Activated gamma-delta T cell (primary cell): ENCODE data around the gene SCYGR6.
"Not testable (repeated sequence)": the region's sequence is repeated elsewhere in the genome, so short reads cannot be mapped to it uniquely, and the experiment has no call there.

Source experiments
- DNase-seq: peaks from one replicate; lab custom pipeline; 2025; lab: John Stamatoyannopoulos, UW
- total RNA-seq, 2 donors: gene quantifications; one replicate each; lab custom pipeline; 2026; lab: John Stamatoyannopoulos, UW

The SCYGR6 gene
- total RNA-seq, result 0 reads per million in 2 donors

GRCh38 chr2:227724394-227725039 is at the start of gene SCYGR6:
TSS of gene SCYGR6 (minus strand) at chr2:227724757. CDS start at chr2:227724757, 0 bp downstream.
- DNase-seq, result no peak

- no peak for DNase-seq
These were observed 49.6 kb upstream of the SCYGR6 start for GRCh38 chr2:227774011-227774624.

DNA sequence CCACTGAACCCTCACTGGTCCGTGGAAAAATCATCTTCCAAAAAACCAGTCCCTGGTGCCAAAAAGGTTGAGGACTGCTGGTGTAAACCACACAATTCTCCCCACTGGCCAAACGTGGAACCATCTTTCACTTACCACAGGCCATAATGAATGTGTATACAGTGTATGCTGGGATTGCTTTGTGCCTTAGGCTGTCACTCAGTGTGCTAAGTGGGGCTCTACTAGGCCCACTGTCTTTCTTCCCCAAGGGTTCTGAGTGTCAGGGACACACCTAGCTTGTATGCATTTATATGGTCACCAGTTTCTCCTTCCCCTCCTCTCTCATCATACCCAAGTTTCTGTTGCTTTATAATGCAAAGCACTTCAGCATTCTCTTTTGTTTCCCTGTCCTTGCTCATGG is 48.4 kb upstream of the SCYGR6 start:
- no peak for DNase-seq

DNA sequence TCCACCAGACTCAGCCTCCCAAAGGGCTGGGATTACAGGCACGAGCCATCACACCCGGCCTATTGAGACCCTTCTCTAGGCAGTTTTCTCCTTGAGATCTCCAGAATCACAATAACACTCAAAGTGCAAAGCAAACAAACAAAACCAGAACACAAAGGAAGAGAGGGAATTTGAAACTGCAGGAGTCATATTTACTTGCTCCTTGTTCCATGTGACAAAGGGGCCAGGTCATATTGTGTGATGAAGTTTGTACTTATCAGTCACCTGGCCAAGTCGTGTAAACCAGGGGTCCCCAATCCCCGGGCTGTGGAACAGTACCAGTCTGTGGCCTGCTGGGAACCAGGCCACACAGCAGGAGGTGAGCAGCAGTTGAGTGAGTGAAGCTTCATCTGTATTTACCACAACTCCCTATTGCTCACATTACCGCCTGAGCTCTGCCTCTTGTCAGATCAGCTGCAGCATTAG is 47.7 kb upstream of the SCYGR6 start:
- DNase-seq, result no peak

GRCh38 chr2:227767830-227768229 is 43.3 kb upstream of the SCYGR6 start:
- no peak for DNase-seq

- DNase-seq, result no peak
These were observed 41.9 kb upstream of the SCYGR6 start for GRCh38 chr2:227766373-227766883.

DNA sequence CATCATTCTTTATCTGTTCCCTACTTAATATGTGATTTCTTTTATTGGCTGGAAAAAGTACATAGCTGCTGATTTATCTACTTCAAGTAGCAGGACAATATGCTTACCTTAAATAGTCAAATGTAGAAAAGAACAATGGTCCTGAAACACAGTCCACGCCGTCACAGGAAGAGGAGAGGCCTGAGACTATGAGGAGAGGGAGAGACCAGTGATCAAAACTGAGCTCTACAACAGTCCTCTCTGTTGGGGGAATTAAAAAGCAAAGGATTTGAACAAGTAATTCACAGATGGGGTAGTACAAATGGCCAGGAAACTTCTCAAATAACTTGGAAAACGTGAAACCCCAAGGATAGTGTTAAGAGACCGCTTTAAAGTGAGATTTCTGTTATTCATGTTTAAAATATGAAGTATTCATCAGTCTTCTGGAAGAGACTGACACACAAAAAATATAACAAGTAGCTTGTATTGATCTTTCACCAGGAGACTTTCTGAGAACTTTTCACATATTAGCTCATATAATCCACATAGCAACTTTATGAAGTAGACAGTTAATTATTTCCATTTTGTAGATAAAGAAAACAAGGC is 41.3 kb upstream of the SCYGR6 start:
- no peak for DNase-seq

GRCh38 chr2:227761740-227762476 is 37.4 kb upstream of the SCYGR6 start:
- DNase-seq, result no peak

GRCh38 chr2:227759411-227760118 is 35.0 kb upstream of the SCYGR6 start:
- DNase-seq, result no peak

DNA sequence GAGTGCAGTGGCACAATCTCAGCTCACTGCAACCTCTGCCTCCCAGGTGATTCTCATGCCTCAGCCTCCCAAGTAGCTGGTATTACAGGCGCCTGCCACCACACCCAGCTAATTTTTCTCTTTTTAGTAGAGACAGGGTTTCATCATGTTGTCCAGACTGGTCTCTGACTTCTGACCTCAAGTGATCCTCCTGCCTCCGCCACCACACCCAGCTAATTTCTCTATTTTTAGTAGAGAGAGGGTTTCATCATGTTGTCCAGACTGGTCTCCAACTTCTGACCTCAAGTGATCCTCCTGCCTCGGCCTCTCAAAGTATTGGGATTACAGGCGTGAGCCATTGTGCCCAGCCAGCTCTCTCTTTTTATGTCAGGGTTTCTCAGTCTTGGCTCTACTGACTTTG is 31.7 kb upstream of the SCYGR6 start:
- DNase-seq, result not testable (repeated sequence)

DNA sequence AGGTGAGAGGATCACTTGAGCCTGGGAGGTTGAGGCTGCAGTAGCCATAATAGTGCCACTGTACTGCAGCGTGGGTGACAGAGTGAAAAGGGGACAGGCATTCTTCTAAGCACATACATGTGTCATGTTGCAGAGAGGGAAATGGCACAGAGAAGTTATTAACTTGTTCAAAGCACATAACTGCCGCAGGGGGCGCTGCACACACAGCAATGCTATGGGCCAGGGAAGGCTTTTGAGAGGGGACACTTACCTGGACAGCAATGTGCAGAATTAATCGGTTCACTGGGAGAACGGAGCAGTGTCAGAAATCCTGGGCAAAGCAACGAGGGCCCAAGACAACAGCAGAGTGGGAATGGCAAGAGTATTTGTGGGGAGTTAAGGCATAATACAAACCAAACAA is 23.5 kb upstream of the SCYGR6 start:
- no peak for DNase-seq

- DNase-seq, result no peak
These were observed 21.0 kb upstream of the SCYGR6 start, which contains the start of gene SCYGR8 for GRCh38 chr2:227745594-227745993. TSS of gene SCYGR8 (plus strand) at chr2:227745894. CDS start at chr2:227745894, 0 bp downstream.

GRCh38 chr2:227740705-227741104 is 16.1 kb upstream of the SCYGR6 start:
- DNase-seq, result not testable (repeated sequence)

DNA sequence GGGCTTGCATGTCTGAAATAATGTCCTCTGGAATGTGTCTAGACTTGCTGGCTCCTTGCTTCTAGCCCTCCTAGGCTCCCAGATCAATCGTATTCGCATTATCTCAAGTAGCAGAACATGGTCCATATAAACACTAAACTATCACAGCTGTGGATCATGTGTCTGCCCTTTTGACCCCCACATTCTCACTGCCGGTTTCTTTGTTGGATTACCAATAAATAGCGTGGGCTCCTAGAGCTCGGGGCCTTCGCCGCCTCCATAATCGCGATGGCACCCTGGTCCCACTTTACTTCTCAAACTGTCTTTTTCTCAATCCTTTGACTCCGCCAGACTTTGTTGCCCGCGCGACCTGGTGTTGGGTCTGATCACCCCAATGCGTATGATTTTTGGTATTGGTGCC is 14.8 kb upstream of the SCYGR6 start:
- DNase-seq, result no peak

- DNase-seq, result no peak
These were observed 3.5 kb upstream of the SCYGR6 start, which contains the start of gene SCYGR7 for GRCh38 chr2:227728035-227728434. TSS of gene SCYGR7 (plus strand) at chr2:227728335. CDS start at chr2:227728335, 0 bp downstream.

DNA sequence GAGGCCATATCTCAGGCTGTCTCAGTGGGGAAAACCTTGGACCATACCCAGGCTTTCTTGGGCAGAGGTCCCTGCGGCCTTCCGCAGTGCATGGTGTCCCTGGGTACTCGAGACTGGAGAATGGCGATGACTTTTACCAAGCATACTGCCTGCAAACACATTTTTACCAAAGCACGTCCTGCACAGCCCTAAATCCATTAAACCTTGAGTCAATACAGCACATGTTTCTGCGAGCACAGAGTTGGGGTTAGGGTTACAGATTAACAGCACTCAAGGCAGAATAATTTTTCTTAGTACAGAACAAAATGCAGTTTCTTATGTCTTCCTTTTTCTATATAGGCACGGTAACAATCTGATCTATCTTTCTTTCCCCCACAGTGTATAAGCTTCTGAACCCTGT is 1.7 kb downstream of the SCYGR6 start:
- DNase-seq, result not testable (repeated sequence)

- no peak for DNase-seq
These were observed 3.9 kb downstream of the SCYGR6 start for GRCh38 chr2:227720680-227721079.

GRCh38 chr2:227719641-227720040 is 4.9 kb downstream of the SCYGR6 start:
- no peak for DNase-seq

- no peak for DNase-seq
These were observed 6.6 kb downstream of the SCYGR6 start, which contains the start of gene SLC19A3 for GRCh38 chr2:227717687-227718567. TSS of gene SLC19A3 (minus strand) at chr2:227718028. CDS start at chr2:227702318, 15,710 bp downstream.

DNA sequence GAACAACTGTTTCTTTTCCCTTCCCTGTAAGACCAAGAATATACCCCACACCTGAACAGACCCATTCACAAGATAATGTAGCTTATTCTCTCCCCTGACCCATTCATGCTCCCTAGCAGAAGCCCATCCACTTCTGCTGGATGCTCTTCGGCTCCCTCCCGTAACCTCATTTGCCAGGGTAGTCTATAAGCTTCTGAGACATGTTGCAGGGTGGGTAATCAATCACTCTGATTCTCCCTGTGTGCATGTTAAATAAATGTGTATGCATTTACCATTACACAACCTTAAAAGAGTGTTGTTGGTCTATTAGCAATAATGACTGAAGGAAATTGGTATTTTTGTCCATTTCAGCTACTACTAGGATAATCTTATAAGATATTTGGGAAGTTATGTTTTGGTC is 8.1 kb downstream of the SCYGR6 start:
- DNase-seq, result no peak
